Tibial artery (tissue), 4 donors: ENCODE data around the gene ARHGAP24.

ENCODE experiments used
- DNase-seq, 2 donors: peaks; one replicate each; pipeline ENCODE4 v3.0.0-alpha.2; 2019
- H3K27ac ChIP-seq, 2 donors: fragments of 200-600 bp; sonication (generic) in 1 of 2; 1 replicate in 1 of 2; 2 replicates in 1 of 2; pipeline ENCODE4 v1.5.1; 2018 to 2019; ENCODE audit warnings: mild to moderate bottlenecking in 1 of 2
- H3K27me3 ChIP-seq, 2 donors: fragments of 200-600 bp; sonication (generic) in 1 of 2; one replicate each; pipeline versions ENCODE4 v1.5.1 to v1.6.0; 2016 to 2019
- H3K36me3 ChIP-seq, 3 donors: fragments of 200-600 bp; sonication (generic) in 2 of 3; one replicate each; pipeline ENCODE4 v1.5.1; 2016 to 2019; ENCODE audit warnings: mild to moderate bottlenecking in 2 of 3
- H3K4me1 ChIP-seq, 4 donors: fragments of 200-600 bp; sonication (generic) in 2 of 4; 1 replicate in 3 of 4; 2 replicates in 1 of 4; pipeline ENCODE4 v1.5.1; 2016 to 2019
- H3K4me3 ChIP-seq, 2 donors: fragments of 200-600 bp; sonication (generic) in 1 of 2; 1 replicate in 1 of 2; 2 replicates in 1 of 2; pipeline ENCODE4 v1.5.1; 2018 to 2019; ENCODE audit warnings: mild to moderate bottlenecking in 2 of 2
- H3K9me3 ChIP-seq, 3 donors: fragments of 200-600 bp; sonication (generic) in 1 of 3; one replicate each; pipeline ENCODE4 v1.5.1; 2016 to 2019
- CTCF ChIP-seq, 2 experiments: fragments of 200-600 bp in 1 of 2; fragments of 450-650 bp in 1 of 2; IDR thresholded peaks; one replicate each; pipeline ENCODE4 v1.5.1; 2017 to 2019; ENCODE audit warnings: antibody characterized with exemption in 2 of 2, mild to moderate bottlenecking in 1 of 2, moderate library complexity in 1 of 2
- intact Hi-C: fragments of 100-400 bp; cut with DNase I; formaldehyde crosslinking; loops from one replicate; pipeline ENCODE4 v1.15.0; 2023; ENCODE audit warnings: low total_unique reads

The ARHGAP24 gene

GRCh38 chr4:86043755-86044592, 569.0 kb downstream of the ARHGAP24 start:
- Histone ChIP-seq H3K4me1 (peaks cover 0 to 5% (median 0%) of the 10 kb centered on the region in 4 donors), H3K4me3 (no peak overlapping the region), H3K36me3 (no peaks in the 10 kb centered on the region), H3K9me3 (no peaks in the 10 kb centered on the region), H3K27me3 (no peaks in the 10 kb centered on the region), H3K27ac (no peak overlapping the region)
- no peak for DNase-seq
- intact Hi-C loops, result loop anchor here (10.0 kb wide), 1 partner anchor 959 kb away; no protein-coding TSS in a partner anchor
- peak; percentile 58 to 64 for TF ChIP-seq CTCF (IDR thresholded peaks at IDR 0.05)

GRCh38 chr4:86044593-86044985, 569.6 kb downstream of the ARHGAP24 start:
- no peak for TF ChIP-seq CTCF (IDR thresholded peaks at IDR 0.05)
- no peak overlapping the region for H3K4me3 ChIP-seq
- H3K27ac ChIP-seq, result no peak overlapping the region
- no peaks in the 10 kb centered on the region for H3K9me3 ChIP-seq
- H3K4me1 ChIP-seq, result peaks cover 0 to 5% (median 0%) of the 10 kb centered on the region in 4 donors
- no peaks in the 10 kb centered on the region for H3K27me3 ChIP-seq
- DNase-seq, result no peak
- intact Hi-C loops, result loop anchor here (10.0 kb wide), 1 partner anchor 960 kb away; no protein-coding TSS in a partner anchor
- H3K36me3 ChIP-seq, result no peaks in the 10 kb centered on the region

- no peak overlapping the region for H3K27ac ChIP-seq
- H3K9me3 ChIP-seq, result no peaks in the 10 kb centered on the region
- no peak for DNase-seq
- no peak for TF ChIP-seq CTCF (IDR thresholded peaks at IDR 0.05)
- peaks cover 0 to 5% (median 0%) of the 10 kb centered on the region in 4 donors for H3K4me1 ChIP-seq
- H3K27me3 ChIP-seq, result no peaks in the 10 kb centered on the region
- no peaks in the 10 kb centered on the region for H3K36me3 ChIP-seq
- H3K4me3 ChIP-seq, result no peak overlapping the region
- intact Hi-C loops, result loop anchor here (5.0 to 10.0 kb wide), 2 partner anchors 251 to 964 kb away; no protein-coding TSS in a partner anchor
Measured at GRCh38 chr4:86048426-86048825, 573.5 kb downstream of the ARHGAP24 start.

GRCh38 chr4:86050496-86050895, 575.5 kb downstream of the ARHGAP24 start:
- no peak overlapping the region for H3K27ac ChIP-seq
- TF ChIP-seq CTCF (IDR thresholded peaks at IDR 0.05), result no peak
- no peak for DNase-seq
- no peaks in the 10 kb centered on the region for H3K9me3 ChIP-seq
- intact Hi-C loops, result no loop called here
- no peaks in the 10 kb centered on the region for H3K4me1 ChIP-seq
- H3K4me3 ChIP-seq, result no peak overlapping the region
- no peaks in the 10 kb centered on the region for H3K36me3 ChIP-seq
- no peaks in the 10 kb centered on the region for H3K27me3 ChIP-seq
